HepG2 (cell line): ENCODE data around the gene SLC35B2. TPM values are rescaled to one million over a fixed set of nuclear protein-coding genes. Genes with fewer than 3 reads are reported as not detected.

Source experiments
- ARNT2 ChIP-seq: sonication (generic); formaldehyde crosslinking; IDR thresholded peaks from 2 replicates; pipeline ENCODE4 v1.8.0; 2022; ENCODE audit warnings: mild to moderate bottlenecking, low read depth, missing genetic modification reagents, moderate library complexity
- E2F5 ChIP-seq: sonication (generic); formaldehyde crosslinking; conservative IDR thresholded peaks from 2 replicates; pipeline ENCODE4 v1.4.0; 2020; ENCODE audit warnings: missing genetic modification reagents
- EED ChIP-seq: sonication (generic); formaldehyde crosslinking; IDR thresholded peaks from 2 replicates; pipeline ENCODE4 v1.5.0; 2020; ENCODE audit warnings: mild to moderate bottlenecking, missing genetic modification reagents
- ELF1 ChIP-seq: sonication (generic); formaldehyde crosslinking; IDR thresholded peaks from 2 replicates; pipeline ENCODE4 v1.4.0; 2020; ENCODE audit warnings: missing genetic modification reagents
- EP300 ChIP-seq, 3 experiments: sonication (generic) in 1 of 3; formaldehyde crosslinking in 1 of 3; IDR thresholded peaks; 2 replicates each; pipeline versions ENCODE4 v1.5.1 to v1.6.1; 2011 to 2020; ENCODE audit warnings: low read depth in 2 of 3, low read length in 2 of 3, borderline replicate concordance in 1 of 3, improper control_type of control experiment in 1 of 3, mild to moderate bottlenecking in 1 of 3, missing genetic modification reagents in 1 of 3, moderate library complexity in 1 of 3
- KLF13 ChIP-seq: sonication (generic); formaldehyde crosslinking; IDR thresholded peaks from 2 replicates; pipeline ENCODE4 v1.4.0; 2020; ENCODE audit warnings: mild to moderate bottlenecking, missing genetic modification reagents
- MAF1 ChIP-seq: sonication (generic); formaldehyde crosslinking; IDR thresholded peaks from 2 replicates; pipeline ENCODE4 v1.5.0; 2020; ENCODE audit warnings: missing genetic modification reagents, borderline replicate concordance
- MIER2 ChIP-seq: IDR thresholded peaks from 2 replicates; pipeline ENCODE4 v1.6.1; 2016; ENCODE audit warnings: missing biosample characterization, missing genetic modification reagents
- MIER3 ChIP-seq: IDR thresholded peaks from 2 replicates; pipeline ENCODE4 v1.6.1; 2016; ENCODE audit warnings: missing compliant biosample characterization, borderline replicate concordance
- MYC ChIP-seq: sonication (generic); formaldehyde crosslinking; IDR thresholded peaks from 2 replicates; pipeline ENCODE4 v1.9.0; 2021; ENCODE audit warnings: missing genetic modification reagents, borderline replicate concordance
- MYPOP ChIP-seq: sonication (generic); formaldehyde crosslinking; IDR thresholded peaks from 2 replicates; pipeline ENCODE4 v1.8.1; 2023; ENCODE audit warnings: mild to moderate bottlenecking, moderate library complexity, missing genetic modification reagents
- NFIB ChIP-seq: sonication (generic); formaldehyde crosslinking; IDR thresholded peaks from 2 replicates; pipeline ENCODE4 v1.9.0; 2021; ENCODE audit warnings: missing genetic modification reagents, mild to moderate bottlenecking, borderline replicate concordance
- NR2F6 ChIP-seq, 2 experiments: IDR thresholded peaks; 2 replicates each; pipeline ENCODE4 v1.6.1; 2016; ENCODE audit warnings: antibody characterized with exemption in 1 of 2, mild to moderate bottlenecking in 1 of 2
- PATZ1 ChIP-seq: sonication (generic); formaldehyde crosslinking; IDR thresholded peaks from 2 replicates; pipeline ENCODE4 v1.4.0; 2020; ENCODE audit warnings: missing genetic modification reagents
- SOX5 ChIP-seq: IDR thresholded peaks from 2 replicates; pipeline ENCODE4 v1.6.1; 2016; ENCODE audit warnings: borderline replicate concordance
- TBP ChIP-seq: sonication (generic); formaldehyde crosslinking; IDR thresholded peaks from 2 replicates; pipeline ENCODE4 v1.5.0; 2020; ENCODE audit warnings: missing genetic modification reagents
- TFDP2 ChIP-seq: sonication (generic); formaldehyde crosslinking; IDR thresholded peaks from 2 replicates; pipeline ENCODE4 v1.4.0; 2020; ENCODE audit warnings: missing genetic modification reagents
- ZNF12 ChIP-seq: sonication (generic); formaldehyde crosslinking; IDR thresholded peaks from 2 replicates; pipeline ENCODE4 v1.5.0; 2020; ENCODE audit warnings: missing genetic modification reagents
- ZNF17 ChIP-seq: sonication (generic); formaldehyde crosslinking; IDR thresholded peaks from 2 replicates; pipeline ENCODE4 v1.5.0; 2020; ENCODE audit warnings: mild to moderate bottlenecking, missing genetic modification reagents
- ZNF224 ChIP-seq: sonication (generic); formaldehyde crosslinking; IDR thresholded peaks from 2 replicates; pipeline ENCODE4 v1.5.0; 2020; ENCODE audit warnings: mild to moderate bottlenecking, missing genetic modification reagents
- ZNF30 ChIP-seq: sonication (generic); formaldehyde crosslinking; IDR thresholded peaks from 2 replicates; pipeline ENCODE4 v1.5.0; 2020; ENCODE audit warnings: mild to moderate bottlenecking, missing genetic modification reagents
- ZNF563 ChIP-seq: sonication (generic); formaldehyde crosslinking; IDR thresholded peaks from 2 replicates; pipeline ENCODE4 v1.8.0; 2022; ENCODE audit warnings: mild to moderate bottlenecking, moderate library complexity, missing genetic modification reagents
- ZNF740 ChIP-seq: sonication (generic); formaldehyde crosslinking; IDR thresholded peaks from 2 replicates; pipeline ENCODE4 v1.4.0; 2020; ENCODE audit warnings: missing genetic modification reagents
- polyA plus RNA-seq, 8 experiments: library from polyadenylated mRNA; depleted of rRNA in 3 of 8; stranded (reverse) in 7 of 8; unstranded in 1 of 8; fragments of >200 nt; fragmentation: Illumina TruSeq in 4 of 8; extraction: Trizol in 4 of 8; gene quantifications; 2 replicates each; pipeline versions ENCODE4 v1.2.1 to v1.2.3, GENCODE V29; 2011 to 2016; ENCODE audit warnings: low read depth in 4 of 8, missing spikeins in 1 of 8, mixed read lengths in 1 of 8; ENCODE audit not compliant: insufficient read depth in 1 of 8
- total RNA-seq, 5 experiments: library from RNA; depleted of rRNA; stranded (reverse); fragments of >200 nt; fragmentation: Illumina TruSeq; extraction: Trizol; gene quantifications; 2 replicates each; pipeline ENCODE4 v1.2.3, GENCODE V29; 2016; ENCODE audit warnings: low read depth in 1 of 5

SLC35B2 gene
- total and polyA plus RNA-seq, 2 of the 13 experiments (the other 11 are each of a cell fraction or from before 2014, with no cell fraction given): 61.1 to 148 TPM

- TF ChIP-seq EP300 (IDR thresholded peaks at IDR 0.05; ENCODE audit: low read depth in 2 of 2, low read length in 2 of 2): peak in 1 of 2 experiments; percentile 35; a peak in 1 of 4 replicates
- 0 out of 2 replicates have a peak, but pooled peaks have one; percentile 13 for TF ChIP-seq EP300 (CRISPR knock-in tag; IDR thresholded peaks at IDR 0.05; ENCODE audit: borderline replicate concordance)
- no peak for TF ChIP-seq E2F5 (CRISPR knock-in tag)
- peak; percentile 35; the same call in 1 of the 2 replicates for TF ChIP-seq ZNF563 (CRISPR knock-in tag)
- no peak for TF ChIP-seq TBP (CRISPR knock-in tag)
- TF ChIP-seq NR2F6 (IDR thresholded peaks at IDR 0.05): no peak
- TF ChIP-seq NR2F6 (CRISPR knock-in tag; IDR thresholded peaks at IDR 0.05): no peak
- no peak for TF ChIP-seq KLF13 (CRISPR knock-in tag)
- peak; percentile 37 for TF ChIP-seq TFDP2 (CRISPR knock-in tag)
- TF ChIP-seq ZNF740: peak; percentile 31; the same call in 1 of the 2 replicates
- TF ChIP-seq MYPOP: peak; percentile 33; the same call in 1 of the 2 replicates
- TF ChIP-seq MAF1 (CRISPR knock-in tag): no peak
- no peak for TF ChIP-seq SOX5 (CRISPR knock-in tag)
- TF ChIP-seq ARNT2 (CRISPR knock-in tag): 0 out of 2 replicates have a peak, but pooled peaks have one; percentile 64
- TF ChIP-seq ZNF17 (CRISPR knock-in tag): 0 out of 2 replicates have a peak, but pooled peaks have one; percentile 5
- 0 out of 2 replicates have a peak, but pooled peaks have one; percentile 53 for TF ChIP-seq MIER2 (CRISPR knock-in tag)
- no peak for TF ChIP-seq ZNF12 (CRISPR knock-in tag)
- TF ChIP-seq ZNF224 (CRISPR knock-in tag): peak; percentile 84
- no peak for TF ChIP-seq ZNF30 (CRISPR knock-in tag)
- peak; percentile 95 for TF ChIP-seq MYC (CRISPR knock-in tag)
- TF ChIP-seq PATZ1 (CRISPR knock-in tag): peak; percentile 93
- 0 out of 2 replicates have a peak, but pooled peaks have one; percentile 1 for TF ChIP-seq EED (CRISPR knock-in tag)
- 0 out of 2 replicates have a peak, but pooled peaks have one; percentile 75 for TF ChIP-seq NFIB (CRISPR knock-in tag)
- TF ChIP-seq MIER3 (CRISPR knock-in tag): no peak
- TF ChIP-seq ELF1 (CRISPR knock-in tag): peak; percentile 57; the same call in 1 of the 2 replicates
Observed at GRCh38 chr6:44247338-44248302, 9.7 kb downstream of the SLC35B2 start (continued).
